HG03175 (cell line): ENCODE data around the gene NLK.
"Not testable (repeated sequence)": the region's sequence is repeated elsewhere in the genome, so short reads cannot be mapped to it uniquely, and the experiment has no call there.

Experiments
- ATAC-seq: cut with Tn5 transposase; IDR thresholded peaks from one replicate; pipeline ENCODE4 v1.9.1; 2021; ENCODE audit warnings: mild to moderate bottlenecking, moderate library complexity; ENCODE audit not compliant: unreplicated experiment

The NLK gene

GRCh38 chr17:28228109-28228840, 185.8 kb downstream of the NLK start:
- no peak for ATAC-seq

- no peak for ATAC-seq
Measured at GRCh38 chr17:28228986-28229729, 186.7 kb downstream of the NLK start.

GRCh38 chr17:28230011-28230410, 187.5 kb downstream of the NLK start:
- ATAC-seq: no peak

DNA sequence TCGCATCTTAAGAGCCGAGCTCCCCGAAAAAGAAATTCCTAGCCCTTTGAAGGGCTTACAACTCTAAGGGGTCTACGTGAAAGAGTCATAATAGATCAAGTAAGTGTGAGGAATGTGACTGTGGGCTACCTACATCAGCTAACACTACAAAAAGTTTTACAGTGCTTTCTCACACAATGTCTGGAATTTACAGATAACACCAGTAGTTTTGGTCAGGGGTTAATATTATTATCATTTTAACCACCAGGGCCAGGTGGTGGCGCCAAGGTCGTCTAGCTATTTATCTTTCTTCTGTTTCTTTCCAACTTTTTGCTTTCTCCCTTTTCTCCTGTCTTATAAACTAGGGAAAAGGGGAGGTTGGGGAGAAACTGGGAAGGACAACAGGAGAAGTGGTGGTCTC, 188.1 kb downstream of the NLK start:
- ATAC-seq: not testable (repeated sequence)

GRCh38 chr17:28231624-28232023, 189.1 kb downstream of the NLK start:
- not testable (repeated sequence) for ATAC-seq

DNA sequence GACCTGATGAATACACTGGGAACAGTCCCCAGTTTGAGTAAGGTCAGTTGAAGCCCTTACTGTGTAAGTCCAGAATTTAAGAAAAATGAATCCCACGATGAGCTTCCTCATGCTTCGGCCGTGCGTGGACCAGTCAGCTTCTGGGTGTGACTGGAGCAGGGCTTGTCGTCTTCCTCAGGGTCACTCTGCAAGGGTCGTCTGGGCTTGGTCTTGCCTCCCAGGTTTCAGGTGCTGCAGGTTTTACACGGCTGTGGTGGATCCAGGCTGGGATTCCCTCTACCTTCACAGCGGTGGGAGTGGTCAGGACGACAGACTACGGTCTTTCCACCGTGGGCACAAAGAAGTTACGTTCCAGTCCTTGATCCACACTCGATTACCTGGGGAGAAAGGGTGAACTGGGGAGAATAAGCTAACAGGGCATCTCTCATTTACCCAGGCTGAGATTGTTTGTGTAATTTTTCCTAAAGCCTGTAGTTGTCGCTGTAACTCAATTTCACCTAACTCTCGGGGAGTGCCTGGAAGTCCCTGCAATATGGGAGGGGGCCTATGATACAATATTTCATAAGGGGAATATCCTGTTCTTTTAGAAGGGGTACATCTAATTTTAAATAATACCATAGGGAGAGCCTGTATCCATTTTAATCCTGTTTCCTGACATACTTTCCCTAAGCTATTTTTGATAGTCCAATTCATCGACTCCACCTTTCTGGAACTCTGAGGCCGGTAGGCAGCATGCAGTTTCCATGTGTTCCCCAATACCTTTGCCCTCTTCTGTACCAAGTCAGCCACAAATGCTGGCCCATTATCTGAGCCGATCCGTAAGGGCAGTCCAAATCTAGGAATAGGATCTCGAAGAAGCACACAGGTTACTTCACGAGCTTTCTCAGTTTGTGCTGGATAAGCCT, 190.7 kb downstream of the NLK start:
- ATAC-seq: not testable (repeated sequence)

DNA sequence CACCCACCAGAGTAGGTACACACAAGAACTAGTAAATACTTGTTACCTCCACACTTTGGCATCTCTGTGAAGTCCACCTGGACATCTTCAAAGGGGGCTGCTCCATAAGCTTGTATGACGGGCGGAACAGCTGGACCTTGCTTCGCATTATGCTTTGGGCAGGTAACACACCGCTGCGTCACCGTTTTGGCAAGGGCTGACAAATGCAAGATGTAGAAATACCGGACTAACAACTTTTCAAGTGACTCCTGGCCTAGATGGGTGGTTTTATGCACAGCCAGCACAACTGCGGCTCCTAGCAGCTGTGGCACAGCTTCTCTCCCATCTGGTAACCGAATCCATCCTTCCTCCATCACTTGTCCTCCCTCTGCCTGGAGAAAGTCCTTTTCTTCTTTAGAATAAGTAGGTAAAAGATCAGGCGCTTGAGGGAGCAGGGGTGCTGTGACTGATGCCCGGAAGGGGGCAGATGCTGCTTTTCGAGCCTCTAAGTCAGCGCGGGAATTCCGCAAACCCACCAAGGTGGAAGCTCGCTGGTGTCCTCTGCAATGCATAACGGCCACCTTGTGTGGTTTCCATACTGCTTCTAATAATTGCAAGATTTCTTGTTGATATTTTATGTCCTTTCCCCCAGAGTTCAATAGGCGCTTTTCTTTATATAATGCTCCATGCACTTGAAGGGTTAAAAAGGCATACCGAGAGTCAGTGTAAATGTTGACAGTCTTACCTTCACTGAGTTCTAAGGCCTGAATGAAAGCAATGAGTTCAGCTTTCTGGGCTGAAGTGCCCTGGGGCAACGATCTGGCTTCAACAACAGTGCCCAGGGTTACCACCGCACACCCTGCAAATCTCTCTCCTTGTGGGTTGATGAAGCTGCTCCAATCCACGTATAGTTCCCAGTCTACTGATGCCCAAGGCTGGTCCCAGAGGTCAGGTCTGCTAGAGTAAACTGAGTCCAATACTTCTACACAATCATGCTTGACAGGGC, 191.7 kb downstream of the NLK start:
- not testable (repeated sequence) for ATAC-seq

DNA sequence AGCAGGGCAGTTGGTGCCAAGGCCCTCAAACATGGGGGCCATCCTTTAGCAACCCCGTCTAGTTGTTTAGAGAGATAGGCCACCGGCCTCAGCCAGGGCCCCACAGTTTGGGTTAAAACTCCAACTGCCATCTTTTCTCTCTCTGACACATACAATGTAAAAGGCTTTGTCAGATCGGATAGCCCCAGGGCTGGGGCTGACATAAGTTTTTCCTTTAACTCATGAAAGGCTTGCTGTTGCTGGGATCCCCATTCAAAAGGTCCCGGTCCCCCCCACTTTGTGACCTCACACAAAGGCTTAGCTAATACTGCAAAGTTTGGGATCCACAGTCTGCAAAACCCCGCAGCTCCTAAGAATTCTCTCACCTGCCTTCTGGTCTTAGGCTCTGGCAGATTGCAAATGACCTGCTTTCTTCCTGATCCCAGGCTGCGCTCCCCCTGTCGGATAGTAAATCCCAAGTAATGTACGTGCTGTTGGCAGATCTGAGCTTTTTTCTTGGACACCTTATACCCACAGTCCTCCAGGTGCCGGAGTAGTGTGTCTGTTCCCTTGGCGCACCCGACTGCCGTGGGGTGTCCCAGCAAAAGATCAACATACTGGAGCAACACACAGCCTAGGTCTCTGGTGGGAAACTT, 192.7 kb downstream of the NLK start:
- not testable (repeated sequence) for ATAC-seq

DNA sequence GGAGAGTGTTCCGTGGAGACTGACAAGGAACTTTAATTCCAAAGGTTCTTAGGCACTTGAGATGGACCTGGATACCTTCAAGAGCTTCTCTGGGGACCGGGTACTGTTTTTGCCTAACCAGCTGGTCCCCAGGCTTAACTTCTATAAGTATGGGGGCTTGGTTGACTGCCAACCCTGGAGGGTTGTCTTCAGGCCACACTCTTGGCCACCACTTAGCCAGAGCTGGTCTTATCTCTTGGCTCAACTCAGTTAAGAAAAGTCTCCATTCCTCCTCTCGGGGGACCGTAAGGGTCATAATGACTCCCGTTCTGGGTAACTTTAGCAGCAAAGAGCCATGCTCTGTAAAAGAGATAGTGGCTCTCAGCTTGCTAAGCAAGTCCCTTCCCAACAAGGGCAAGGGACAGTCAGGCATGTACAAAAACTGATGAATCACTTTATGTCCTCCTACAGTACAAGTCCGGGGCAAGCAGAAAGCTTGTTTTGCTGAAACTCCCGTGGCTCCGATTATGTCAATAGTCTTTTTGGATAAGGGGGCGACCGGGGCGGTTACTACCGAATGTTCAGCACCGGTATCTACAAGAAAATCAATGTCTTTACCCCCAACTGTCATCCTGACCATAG, 193.7 kb downstream of the NLK start:
- ATAC-seq: not testable (repeated sequence)

DNA sequence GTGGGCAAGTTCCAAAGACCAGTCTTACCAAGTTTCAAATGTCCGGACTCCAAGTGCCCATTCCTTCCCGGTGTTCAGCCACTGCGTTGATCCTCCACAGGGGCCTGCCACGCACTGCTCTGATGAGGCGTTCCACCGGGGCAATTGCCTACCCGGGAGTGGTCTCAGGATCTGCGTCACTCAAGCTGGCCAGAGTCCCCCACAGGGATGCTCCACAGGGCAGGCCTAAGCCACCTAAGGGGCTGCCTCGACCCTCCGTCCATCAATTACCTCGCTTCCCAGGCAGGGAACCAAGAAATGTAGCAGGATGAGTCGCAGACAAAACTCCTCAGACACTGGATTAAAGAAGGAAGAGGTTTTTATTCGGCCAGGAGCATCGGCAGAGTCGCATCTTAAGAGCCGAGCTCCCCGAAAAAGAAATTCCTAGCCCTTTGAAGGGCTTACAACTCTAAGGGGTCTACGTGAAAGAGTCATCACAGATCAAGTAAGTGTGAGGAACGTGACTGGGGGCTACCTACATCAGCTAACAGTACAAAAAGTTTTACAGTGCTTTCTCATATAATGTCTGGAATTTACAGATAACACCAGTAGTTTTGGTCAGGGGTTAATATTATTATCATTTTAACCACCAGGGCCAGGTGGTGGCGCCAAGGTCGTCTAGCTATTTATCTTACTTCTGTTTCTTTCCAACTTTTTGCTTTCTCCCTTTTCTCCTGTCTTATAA, 196.2 kb downstream of the NLK start:
- not testable (repeated sequence) for ATAC-seq

GRCh38 chr17:28239271-28239624, 196.8 kb downstream of the NLK start:
- ATAC-seq: no peak

DNA sequence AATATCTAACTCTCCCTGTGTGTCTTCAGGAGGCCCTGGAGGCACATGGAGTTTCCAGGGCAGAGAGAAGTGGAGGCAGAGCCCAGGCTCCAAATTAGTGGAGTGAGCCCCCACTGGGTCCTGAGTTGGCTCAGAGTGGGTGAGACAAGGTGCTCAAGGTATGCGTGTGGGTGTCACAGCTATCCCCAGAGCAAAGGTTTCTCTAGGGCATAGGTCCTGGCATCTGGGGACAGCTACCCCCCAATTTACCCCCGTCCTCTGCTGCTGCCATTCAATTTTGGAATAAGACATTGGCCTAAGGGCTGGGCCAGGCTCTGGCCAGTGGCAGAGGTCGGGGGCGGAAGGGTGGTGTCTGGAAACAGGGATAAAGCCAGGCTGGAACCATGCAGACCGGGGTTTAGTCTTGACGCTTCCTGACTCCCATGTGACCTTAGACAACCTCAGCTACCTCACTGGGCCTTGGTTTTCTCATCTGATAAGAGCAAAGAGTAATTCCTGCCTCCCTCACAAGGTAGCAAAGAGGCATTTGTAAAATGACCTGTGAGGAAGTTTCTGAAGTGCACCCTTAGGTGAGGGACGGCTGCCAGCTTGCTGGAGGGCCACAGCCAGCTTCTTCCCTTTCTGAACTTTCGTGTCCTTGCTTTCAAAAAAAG, 198.3 kb downstream of the NLK start:
- ATAC-seq: no peak

DNA sequence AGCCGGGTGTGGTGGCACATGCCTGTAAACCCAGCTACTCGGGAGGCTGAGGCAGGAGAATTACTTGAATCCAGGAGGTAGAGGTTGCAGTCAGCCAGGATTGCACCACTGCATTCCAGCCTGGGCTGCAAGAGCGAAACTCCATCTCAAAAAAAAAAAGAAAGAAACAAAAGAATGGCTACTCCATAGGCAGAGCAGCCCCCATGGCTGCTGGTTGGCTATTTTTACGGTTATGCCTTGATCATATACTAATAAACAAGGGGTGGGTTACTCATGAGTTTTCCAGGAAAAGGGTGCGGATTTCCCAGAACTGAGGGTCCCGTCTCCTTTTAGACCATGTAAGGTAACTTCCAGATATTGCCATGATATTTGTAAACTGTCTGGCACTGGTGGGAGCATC, 200.3 kb downstream of the NLK start:
- no peak for ATAC-seq

- ATAC-seq: not testable (repeated sequence)
Measured at GRCh38 chr17:28243268-28243667, 200.8 kb downstream of the NLK start.

DNA sequence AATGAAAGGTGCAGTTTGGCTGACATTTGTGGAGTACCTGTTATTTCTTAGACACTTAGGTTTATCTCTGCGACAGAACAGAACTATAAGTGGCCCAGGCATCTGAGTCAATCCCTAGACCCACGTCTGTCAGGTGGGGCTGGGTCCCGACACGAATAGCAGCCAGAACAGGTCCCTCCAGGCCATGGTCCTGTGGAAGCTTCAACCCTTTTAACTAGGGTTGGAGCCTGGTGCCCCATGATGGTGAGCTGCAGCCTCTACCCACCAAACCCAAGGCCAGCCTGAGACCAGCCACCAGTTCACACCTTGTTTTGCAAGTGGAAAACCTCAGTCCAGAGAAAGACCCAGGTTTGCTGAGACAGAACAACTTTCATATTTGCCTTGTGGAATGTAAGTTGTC, 202.0 kb downstream of the NLK start:
- ATAC-seq: no peak
